WTC11 (cell line): ENCODE measurements around the gene UTP14C. TPM values are rescaled to one million over a fixed set of nuclear protein-coding genes. Genes with fewer than 3 reads are reported as not detected.

ENCODE experiments used
- ATAC-seq: fragments of 200-7000 bp; cut with Tn5 transposase; 2 replicates; pipeline ENCODE4 v1.10.0; 2021; ENCODE audit warnings: mild to moderate bottlenecking, moderate library complexity
- CTCF ChIA-PET: fragments of 300-600 bp; sonication (Branson Sonifier 250); formaldehyde crosslinking; loops from one replicate; lab custom pipeline; 2021; ENCODE audit warnings: antibody characterized with exemption; lab: Charles Lee
- POLR2A ChIA-PET: fragments of 350-600 bp; sonication (Branson Sonifier 250); formaldehyde crosslinking; loops from one replicate; lab custom pipeline; 2021; ENCODE audit warnings: antibody characterized with exemption; lab: Charles Lee
- DNase-seq: peaks from one replicate; pipeline ENCODE4 v3.0.0; 2021; ENCODE audit warnings: low spot score
- H3K27ac Mint-ChIP-seq: 2 replicates; pipeline ENCODE4 v1.8.0; 2021; ENCODE audit warnings: mixed read lengths
- H3K27me3 Mint-ChIP-seq: 2 replicates; pipeline ENCODE4 v1.8.0; 2021; ENCODE audit warnings: low read depth, mild to moderate bottlenecking, moderate library complexity, mixed read lengths
- H3K36me3 Mint-ChIP-seq: 2 replicates; pipeline ENCODE4 v1.8.0; 2021; ENCODE audit warnings: mixed read lengths
- H3K4me1 Mint-ChIP-seq: 2 replicates; pipeline ENCODE4 v1.8.0; 2022; ENCODE audit warnings: mixed read lengths
- H3K4me3 Mint-ChIP-seq: 2 replicates; pipeline ENCODE4 v1.8.0; 2021; ENCODE audit warnings: mild to moderate bottlenecking, moderate library complexity, mixed read lengths
- H3K9me3 Mint-ChIP-seq: 2 replicates; pipeline ENCODE4 v1.8.0; 2021; ENCODE audit warnings: mixed read lengths
- CBFB ChIP-seq: sonication (generic); formaldehyde crosslinking; IDR thresholded peaks from 2 replicates; pipeline ENCODE4 v1.8.1; 2022; ENCODE audit warnings: mild to moderate bottlenecking, low read depth, missing genetic modification reagents
- ETV6 ChIP-seq: sonication (generic); formaldehyde crosslinking; IDR thresholded peaks from 2 replicates; pipeline ENCODE4 v1.8.1; 2022; ENCODE audit warnings: mild to moderate bottlenecking, missing genetic modification reagents
- GTF2I ChIP-seq: fragments of 250-450 bp; sonication (Bioruptor Pico); conservative IDR thresholded peaks from 2 replicates; pipeline ENCODE4 v1.4.0; 2021; ENCODE audit warnings: mild to moderate bottlenecking
- MXD4 ChIP-seq: fragments of 250-450 bp; sonication (Bioruptor Pico); IDR thresholded peaks from 2 replicates; pipeline ENCODE4 v1.8.0; 2021; ENCODE audit warnings: mild to moderate bottlenecking, moderate library complexity, borderline replicate concordance
- NFATC4 ChIP-seq: fragments of 250-450 bp; sonication (Bioruptor Pico); IDR thresholded peaks from 2 replicates; pipeline ENCODE4 v1.9.0; 2021; ENCODE audit warnings: mild to moderate bottlenecking
- NR1H2 ChIP-seq: sonication (generic); formaldehyde crosslinking; IDR thresholded peaks from 2 replicates; pipeline ENCODE4 v1.9.0; 2021; ENCODE audit warnings: mild to moderate bottlenecking, moderate library complexity, missing genetic modification reagents
- NR3C1 ChIP-seq: sonication (generic); formaldehyde crosslinking; conservative IDR thresholded peaks from 2 replicates; pipeline ENCODE4 v1.8.1; 2023; ENCODE audit warnings: low read depth, mild to moderate bottlenecking, missing genetic modification reagents
- TCF7 ChIP-seq: sonication (generic); formaldehyde crosslinking; IDR thresholded peaks from 2 replicates; pipeline ENCODE4 v1.8.0; 2022; ENCODE audit warnings: mild to moderate bottlenecking, low read depth, missing genetic modification reagents, moderate library complexity
- ZNF232 ChIP-seq: sonication (generic); formaldehyde crosslinking; IDR thresholded peaks from 2 replicates; pipeline ENCODE4 v1.8.0; 2022; ENCODE audit warnings: mild to moderate bottlenecking, missing genetic modification reagents
- ZNF396 ChIP-seq: fragments of 250-450 bp; sonication (Bioruptor Pico); IDR thresholded peaks from 2 replicates; pipeline ENCODE4 v1.8.0; 2021; ENCODE audit warnings: mild to moderate bottlenecking, moderate library complexity, borderline replicate concordance
- ZNF416 ChIP-seq: fragments of 250-450 bp; sonication (Bioruptor Pico); IDR thresholded peaks from 2 replicates; pipeline ENCODE4 v1.9.0; 2021; ENCODE audit warnings: mild to moderate bottlenecking, inconsistent platforms
- total RNA-seq: library from RNA; stranded (reverse); gene quantifications from 3 replicates; pipeline ENCODE4 v1.2.3, GENCODE V29; 2021
- TF ChIP-seq, protein P1 (sequence below): sonication (generic); formaldehyde crosslinking; conservative IDR thresholded peaks from 2 replicates; pipeline ENCODE4 v1.8.1; 2022; ENCODE audit warnings: mild to moderate bottlenecking, missing genetic modification reagents
- TF ChIP-seq, protein P2 (sequence below): sonication (generic); formaldehyde crosslinking; IDR thresholded peaks from 2 replicates; pipeline ENCODE4 v1.8.0; 2022; ENCODE audit warnings: missing genetic modification reagents
- TF ChIP-seq, protein P3 (sequence below): sonication (generic); formaldehyde crosslinking; IDR thresholded peaks from 2 replicates; pipeline ENCODE4 v1.8.0; 2023; ENCODE audit warnings: missing genetic modification reagents, mild to moderate bottlenecking, borderline replicate concordance
- TF ChIP-seq, protein P4 (sequence below): sonication (generic); formaldehyde crosslinking; IDR thresholded peaks from 2 replicates; pipeline ENCODE4 v1.8.1; 2022; ENCODE audit warnings: low read depth, missing genetic modification reagents, borderline replicate concordance
- TF ChIP-seq, protein P5 (sequence below): sonication (generic); formaldehyde crosslinking; conservative IDR thresholded peaks from 2 replicates; pipeline ENCODE4 v1.8.1; 2023; ENCODE audit warnings: mild to moderate bottlenecking, low read depth, missing genetic modification reagents, moderate library complexity
- TF ChIP-seq, protein P6 (sequence below): sonication (generic); formaldehyde crosslinking; IDR thresholded peaks from 2 replicates; pipeline ENCODE4 v1.8.1; 2023; ENCODE audit warnings: mild to moderate bottlenecking, missing genetic modification reagents, moderate library complexity

The UTP14C gene
- total RNA-seq, 1 experiment from 2014 or later: 18.5 TPM

GRCh38 chr13:52003541-52003940 lies 20.9 kb upstream of the UTP14C start:
- ATAC-seq (peak; percentile 29; the same call in 1 of the 2 replicates), DNase-seq (no peak)
- Mint-ChIP-seq H3K4me3 (no peak overlapping the region), H3K27ac (no peak overlapping the region), H3K9me3 (peaks cover 17% of the 10 kb centered on the region), H3K27me3 (no peaks in the 10 kb centered on the region; the same call in 1 of the 2 replicates), H3K36me3 (peaks cover 10% of the 10 kb centered on the region), H3K4me1 (peaks cover 43% of the 10 kb centered on the region)
- ChIA-PET POLR2A (interaction anchor here (0.6 kb wide), 1 partner anchor 448 kb away, joined by 3 read pairs; no protein-coding TSS in a partner anchor), CTCF (interaction anchor here (0.6 to 1.8 kb wide), 6 partner anchors 9 to 1198 kb away, joined by 3 to 26 read pairs (median 4); partner anchors contain the start of gene NEK5)
- TF ChIP-seq NR1H2 (CRISPR knock-in tag) (no peak), NR3C1 (CRISPR knock-in tag) (no peak), ETV6 (CRISPR knock-in tag) (no peak), TCF7 (no peak), ZNF396 (CRISPR knock-in tag) (no peak), NFATC4 (CRISPR knock-in tag) (no peak)
- TF ChIP-seq, protein P1, sequence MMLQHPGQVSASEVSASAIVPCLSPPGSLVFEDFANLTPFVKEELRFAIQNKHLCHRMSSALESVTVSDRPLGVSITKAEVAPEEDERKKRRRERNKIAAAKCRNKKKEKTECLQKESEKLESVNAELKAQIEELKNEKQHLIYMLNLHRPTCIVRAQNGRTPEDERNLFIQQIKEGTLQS (CRISPR knock-in tag): no peak
- TF ChIP-seq, protein P2, sequence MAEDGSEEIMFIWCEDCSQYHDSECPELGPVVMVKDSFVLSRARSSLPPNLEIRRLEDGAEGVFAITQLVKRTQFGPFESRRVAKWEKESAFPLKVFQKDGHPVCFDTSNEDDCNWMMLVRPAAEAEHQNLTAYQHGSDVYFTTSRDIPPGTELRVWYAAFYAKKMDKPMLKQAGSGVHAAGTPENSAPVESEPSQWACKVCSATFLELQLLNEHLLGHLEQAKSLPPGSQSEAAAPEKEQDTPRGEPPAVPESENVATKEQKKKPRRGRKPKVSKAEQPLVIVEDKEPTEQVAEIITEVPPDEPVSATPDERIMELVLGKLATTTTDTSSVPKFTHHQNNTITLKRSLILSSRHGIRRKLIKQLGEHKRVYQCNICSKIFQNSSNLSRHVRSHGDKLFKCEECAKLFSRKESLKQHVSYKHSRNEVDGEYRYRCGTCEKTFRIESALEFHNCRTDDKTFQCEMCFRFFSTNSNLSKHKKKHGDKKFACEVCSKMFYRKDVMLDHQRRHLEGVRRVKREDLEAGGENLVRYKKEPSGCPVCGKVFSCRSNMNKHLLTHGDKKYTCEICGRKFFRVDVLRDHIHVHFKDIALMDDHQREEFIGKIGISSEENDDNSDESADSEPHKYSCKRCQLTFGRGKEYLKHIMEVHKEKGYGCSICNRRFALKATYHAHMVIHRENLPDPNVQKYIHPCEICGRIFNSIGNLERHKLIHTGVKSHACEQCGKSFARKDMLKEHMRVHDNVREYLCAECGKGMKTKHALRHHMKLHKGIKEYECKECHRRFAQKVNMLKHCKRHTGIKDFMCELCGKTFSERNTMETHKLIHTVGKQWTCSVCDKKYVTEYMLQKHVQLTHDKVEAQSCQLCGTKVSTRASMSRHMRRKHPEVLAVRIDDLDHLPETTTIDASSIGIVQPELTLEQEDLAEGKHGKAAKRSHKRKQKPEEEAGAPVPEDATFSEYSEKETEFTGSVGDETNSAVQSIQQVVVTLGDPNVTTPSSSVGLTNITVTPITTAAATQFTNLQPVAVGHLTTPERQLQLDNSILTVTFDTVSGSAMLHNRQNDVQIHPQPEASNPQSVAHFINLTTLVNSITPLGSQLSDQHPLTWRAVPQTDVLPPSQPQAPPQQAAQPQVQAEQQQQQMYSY (CRISPR knock-in tag): no peak

GRCh38 chr13:52004511-52005170 lies 19.9 kb upstream of the UTP14C start:
- ChIA-PET CTCF (interaction anchor here (1.3 to 1.8 kb wide), 2 partner anchors 8 to 124 kb away, joined by 4 to 26 read pairs; partner anchors contain the start of gene NEK5), POLR2A (no interaction called here)
- Mint-ChIP-seq H3K27ac (no peak overlapping the region), H3K27me3 (peaks cover 9% of the 10 kb centered on the region), H3K4me1 (peaks cover 35% of the 10 kb centered on the region), H3K9me3 (peaks cover 17% of the 10 kb centered on the region), H3K4me3 (no peak overlapping the region), H3K36me3 (peaks cover 10% of the 10 kb centered on the region)
- DNase-seq (no peak), ATAC-seq (no peak)
- TF ChIP-seq, protein P3, sequence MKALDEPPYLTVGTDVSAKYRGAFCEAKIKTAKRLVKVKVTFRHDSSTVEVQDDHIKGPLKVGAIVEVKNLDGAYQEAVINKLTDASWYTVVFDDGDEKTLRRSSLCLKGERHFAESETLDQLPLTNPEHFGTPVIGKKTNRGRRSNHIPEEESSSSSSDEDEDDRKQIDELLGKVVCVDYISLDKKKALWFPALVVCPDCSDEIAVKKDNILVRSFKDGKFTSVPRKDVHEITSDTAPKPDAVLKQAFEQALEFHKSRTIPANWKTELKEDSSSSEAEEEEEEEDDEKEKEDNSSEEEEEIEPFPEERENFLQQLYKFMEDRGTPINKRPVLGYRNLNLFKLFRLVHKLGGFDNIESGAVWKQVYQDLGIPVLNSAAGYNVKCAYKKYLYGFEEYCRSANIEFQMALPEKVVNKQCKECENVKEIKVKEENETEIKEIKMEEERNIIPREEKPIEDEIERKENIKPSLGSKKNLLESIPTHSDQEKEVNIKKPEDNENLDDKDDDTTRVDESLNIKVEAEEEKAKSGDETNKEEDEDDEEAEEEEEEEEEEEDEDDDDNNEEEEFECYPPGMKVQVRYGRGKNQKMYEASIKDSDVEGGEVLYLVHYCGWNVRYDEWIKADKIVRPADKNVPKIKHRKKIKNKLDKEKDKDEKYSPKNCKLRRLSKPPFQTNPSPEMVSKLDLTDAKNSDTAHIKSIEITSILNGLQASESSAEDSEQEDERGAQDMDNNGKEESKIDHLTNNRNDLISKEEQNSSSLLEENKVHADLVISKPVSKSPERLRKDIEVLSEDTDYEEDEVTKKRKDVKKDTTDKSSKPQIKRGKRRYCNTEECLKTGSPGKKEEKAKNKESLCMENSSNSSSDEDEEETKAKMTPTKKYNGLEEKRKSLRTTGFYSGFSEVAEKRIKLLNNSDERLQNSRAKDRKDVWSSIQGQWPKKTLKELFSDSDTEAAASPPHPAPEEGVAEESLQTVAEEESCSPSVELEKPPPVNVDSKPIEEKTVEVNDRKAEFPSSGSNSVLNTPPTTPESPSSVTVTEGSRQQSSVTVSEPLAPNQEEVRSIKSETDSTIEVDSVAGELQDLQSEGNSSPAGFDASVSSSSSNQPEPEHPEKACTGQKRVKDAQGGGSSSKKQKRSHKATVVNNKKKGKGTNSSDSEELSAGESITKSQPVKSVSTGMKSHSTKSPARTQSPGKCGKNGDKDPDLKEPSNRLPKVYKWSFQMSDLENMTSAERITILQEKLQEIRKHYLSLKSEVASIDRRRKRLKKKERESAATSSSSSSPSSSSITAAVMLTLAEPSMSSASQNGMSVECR (CRISPR knock-in tag): no peak
- TF ChIP-seq, protein P4, sequence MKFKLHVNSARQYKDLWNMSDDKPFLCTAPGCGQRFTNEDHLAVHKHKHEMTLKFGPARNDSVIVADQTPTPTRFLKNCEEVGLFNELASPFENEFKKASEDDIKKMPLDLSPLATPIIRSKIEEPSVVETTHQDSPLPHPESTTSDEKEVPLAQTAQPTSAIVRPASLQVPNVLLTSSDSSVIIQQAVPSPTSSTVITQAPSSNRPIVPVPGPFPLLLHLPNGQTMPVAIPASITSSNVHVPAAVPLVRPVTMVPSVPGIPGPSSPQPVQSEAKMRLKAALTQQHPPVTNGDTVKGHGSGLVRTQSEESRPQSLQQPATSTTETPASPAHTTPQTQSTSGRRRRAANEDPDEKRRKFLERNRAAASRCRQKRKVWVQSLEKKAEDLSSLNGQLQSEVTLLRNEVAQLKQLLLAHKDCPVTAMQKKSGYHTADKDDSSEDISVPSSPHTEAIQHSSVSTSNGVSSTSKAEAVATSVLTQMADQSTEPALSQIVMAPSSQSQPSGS (CRISPR knock-in tag): no peak
- TF ChIP-seq MXD4 (CRISPR knock-in tag) (no peak), CBFB (CRISPR knock-in tag) (no peak), ZNF416 (CRISPR knock-in tag) (no peak), GTF2I (no peak), ZNF232 (CRISPR knock-in tag) (no peak)
- TF ChIP-seq, protein P5, sequence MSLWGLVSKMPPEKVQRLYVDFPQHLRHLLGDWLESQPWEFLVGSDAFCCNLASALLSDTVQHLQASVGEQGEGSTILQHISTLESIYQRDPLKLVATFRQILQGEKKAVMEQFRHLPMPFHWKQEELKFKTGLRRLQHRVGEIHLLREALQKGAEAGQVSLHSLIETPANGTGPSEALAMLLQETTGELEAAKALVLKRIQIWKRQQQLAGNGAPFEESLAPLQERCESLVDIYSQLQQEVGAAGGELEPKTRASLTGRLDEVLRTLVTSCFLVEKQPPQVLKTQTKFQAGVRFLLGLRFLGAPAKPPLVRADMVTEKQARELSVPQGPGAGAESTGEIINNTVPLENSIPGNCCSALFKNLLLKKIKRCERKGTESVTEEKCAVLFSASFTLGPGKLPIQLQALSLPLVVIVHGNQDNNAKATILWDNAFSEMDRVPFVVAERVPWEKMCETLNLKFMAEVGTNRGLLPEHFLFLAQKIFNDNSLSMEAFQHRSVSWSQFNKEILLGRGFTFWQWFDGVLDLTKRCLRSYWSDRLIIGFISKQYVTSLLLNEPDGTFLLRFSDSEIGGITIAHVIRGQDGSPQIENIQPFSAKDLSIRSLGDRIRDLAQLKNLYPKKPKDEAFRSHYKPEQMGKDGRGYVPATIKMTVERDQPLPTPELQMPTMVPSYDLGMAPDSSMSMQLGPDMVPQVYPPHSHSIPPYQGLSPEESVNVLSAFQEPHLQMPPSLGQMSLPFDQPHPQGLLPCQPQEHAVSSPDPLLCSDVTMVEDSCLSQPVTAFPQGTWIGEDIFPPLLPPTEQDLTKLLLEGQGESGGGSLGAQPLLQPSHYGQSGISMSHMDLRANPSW (CRISPR knock-in tag): no peak
- TF ChIP-seq, protein P6, sequence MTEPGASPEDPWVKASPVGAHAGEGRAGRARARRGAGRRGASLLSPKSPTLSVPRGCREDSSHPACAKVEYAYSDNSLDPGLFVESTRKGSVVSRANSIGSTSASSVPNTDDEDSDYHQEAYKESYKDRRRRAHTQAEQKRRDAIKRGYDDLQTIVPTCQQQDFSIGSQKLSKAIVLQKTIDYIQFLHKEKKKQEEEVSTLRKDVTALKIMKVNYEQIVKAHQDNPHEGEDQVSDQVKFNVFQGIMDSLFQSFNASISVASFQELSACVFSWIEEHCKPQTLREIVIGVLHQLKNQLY (CRISPR knock-in tag): no peak
- TF ChIP-seq, all 79 proteins: peak for 0
